ENCODE measurements around the gene HHAT. TPM values are rescaled to one million over a fixed set of nuclear protein-coding genes. Genes with fewer than 3 reads are reported as not detected.

The HHAT gene
- 1 to 10 TPM; 1.2 to 1.5 TPM for total RNA-seq

DNA sequence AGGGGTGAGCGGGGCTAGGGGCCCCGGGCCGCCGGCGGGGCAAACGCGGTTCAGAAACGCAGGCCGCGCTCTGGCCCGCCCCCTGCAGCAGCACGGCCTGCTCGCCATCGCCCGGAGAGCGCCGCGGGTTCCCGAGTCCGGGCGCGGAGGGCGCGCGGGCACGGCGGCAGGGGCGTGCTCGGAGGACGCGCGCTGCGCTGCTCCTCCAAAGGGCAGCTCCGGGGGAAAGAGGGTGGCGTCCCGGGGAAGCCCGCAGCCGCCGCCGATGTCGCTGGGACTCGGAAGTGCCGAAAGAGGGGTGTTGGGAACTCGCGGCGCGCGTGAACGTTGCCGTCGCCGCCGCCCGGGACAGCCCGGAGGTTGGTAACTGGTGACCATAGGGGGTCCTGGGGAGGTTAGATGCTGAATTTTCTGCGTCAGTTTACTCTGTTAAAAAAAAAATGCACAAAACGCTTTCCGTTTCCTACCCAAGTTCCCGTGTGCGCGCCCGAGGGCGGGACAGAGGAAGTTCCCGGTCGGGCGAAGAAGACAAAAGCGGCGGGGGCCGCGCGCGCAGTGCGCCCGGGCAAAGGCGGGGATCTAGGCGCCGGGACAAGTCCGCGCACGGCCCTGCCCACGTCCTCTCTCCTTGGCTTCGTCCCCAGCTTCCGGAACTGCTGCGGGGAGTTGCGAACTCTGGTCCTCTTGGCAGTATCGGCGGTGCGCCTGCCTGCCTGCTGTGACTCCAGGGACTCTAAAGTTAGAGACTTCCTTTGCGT is at the start of gene HHAT:
TSS of gene HHAT (plus strand) at position 157 of the 758 bp plus-strand sequence. CDS start 20,074 bp downstream, outside the sequence.
- peak within 1 kb of the TSS; percentile 97 to 98 for H3K4me3 Mint-ChIP-seq
- peaks cover 0 to 3% of the 10 kb centered on the region in 2 donors for H3K9me3 Mint-ChIP-seq
- peaks cover 38% of the 10 kb centered on the region for H3K4me1 Mint-ChIP-seq (ENCODE audit: low read depth)
- ATAC-seq (replicated peaks in 1 of 2) (peak; percentile 43 to 44), DNase-seq (peak; percentile 60 to 71)
- H3K27ac Mint-ChIP-seq = peak within 1 kb of the TSS; percentile 82
- H3K36me3 Mint-ChIP-seq (ENCODE audit: insufficient read depth in 2 of 2) = peaks cover 0 to 3% of the 10 kb centered on the region in 2 donors
- peaks cover 22% of the 10 kb centered on the region for H3K27me3 Mint-ChIP-seq (ENCODE audit: low read depth)

GRCh38 chr1:210280221-210280620 is 48.5 kb upstream of the HHAT start:
- H3K9me3 Mint-ChIP-seq = peaks cover 8 to 9% of the 10 kb centered on the region in 2 donors
- no peak overlapping the region for H3K27ac Mint-ChIP-seq
- no peak for DNase-seq
- H3K4me3 Mint-ChIP-seq = no peak overlapping the region
- H3K27me3 Mint-ChIP-seq (ENCODE audit: low read depth) = peaks cover 16% of the 10 kb centered on the region
- no peaks in the 10 kb centered on the region for H3K4me1 Mint-ChIP-seq (ENCODE audit: low read depth)
- peaks cover 3 to 8% of the 10 kb centered on the region in 2 donors for H3K36me3 Mint-ChIP-seq (ENCODE audit: insufficient read depth in 2 of 2)
- ATAC-seq (replicated peaks in 1 of 2) = no peak

DNA sequence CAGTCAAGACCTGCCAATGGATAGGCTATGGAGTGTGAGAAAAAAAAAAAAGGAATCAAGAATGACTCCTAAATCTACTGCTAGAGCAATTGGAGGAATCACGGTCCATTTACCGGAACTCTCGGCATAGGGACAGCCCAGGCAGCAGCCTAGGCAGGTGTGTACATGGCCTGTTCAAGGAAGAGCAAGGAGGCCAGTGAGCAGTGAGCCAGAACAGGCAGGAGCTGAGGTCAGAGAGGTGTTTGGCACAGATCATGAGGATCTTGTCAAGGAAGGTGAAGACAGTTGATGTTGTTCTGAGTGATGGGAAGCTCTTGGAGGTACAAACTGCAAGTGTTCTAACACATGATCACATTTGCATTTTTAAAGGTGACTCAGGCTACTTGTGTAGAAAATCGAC is 40.6 kb upstream of the HHAT start:
- no peak for ATAC-seq (replicated peaks in 1 of 2)
- Mint-ChIP-seq H3K4me1 (ENCODE audit: low read depth) (no peaks in the 10 kb centered on the region), H3K27ac (no peak overlapping the region), H3K9me3 (no peaks in the 10 kb centered on the region), H3K36me3 (ENCODE audit: insufficient read depth in 2 of 2) (peaks cover 0 to under 1% of the 10 kb centered on the region in 2 donors), H3K27me3 (ENCODE audit: low read depth) (peaks cover 67% of the 10 kb centered on the region), H3K4me3 (no peak overlapping the region)
- no peak for DNase-seq

DNA sequence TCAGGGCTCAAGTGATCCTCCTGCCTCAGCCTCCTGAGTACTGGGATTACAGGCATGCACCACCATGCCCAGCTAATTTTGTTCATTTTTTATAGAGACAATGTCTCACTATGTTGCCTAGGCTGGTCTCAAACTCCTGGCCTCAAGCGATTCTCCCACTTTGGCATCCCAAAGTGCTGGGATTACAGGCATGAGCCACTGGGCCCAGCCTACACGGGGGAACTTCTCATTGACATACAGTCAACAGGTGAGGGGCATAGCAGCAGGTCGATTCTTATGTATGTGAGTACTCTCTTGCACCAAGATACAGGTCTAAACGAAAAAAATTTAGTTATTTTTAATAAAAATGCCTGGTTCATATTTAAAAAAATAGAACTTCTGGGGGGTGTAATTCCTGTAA is 39.5 kb upstream of the HHAT start:
- Mint-ChIP-seq H3K36me3 (ENCODE audit: insufficient read depth in 2 of 2) (no peaks in the 10 kb centered on the region), H3K27me3 (ENCODE audit: low read depth) (peaks cover 63% of the 10 kb centered on the region), H3K9me3 (no peaks in the 10 kb centered on the region), H3K4me3 (no peak overlapping the region), H3K27ac (no peak overlapping the region), H3K4me1 (ENCODE audit: low read depth) (no peaks in the 10 kb centered on the region)
- DNase-seq (no peak), ATAC-seq (replicated peaks in 1 of 2) (no peak)

DNA sequence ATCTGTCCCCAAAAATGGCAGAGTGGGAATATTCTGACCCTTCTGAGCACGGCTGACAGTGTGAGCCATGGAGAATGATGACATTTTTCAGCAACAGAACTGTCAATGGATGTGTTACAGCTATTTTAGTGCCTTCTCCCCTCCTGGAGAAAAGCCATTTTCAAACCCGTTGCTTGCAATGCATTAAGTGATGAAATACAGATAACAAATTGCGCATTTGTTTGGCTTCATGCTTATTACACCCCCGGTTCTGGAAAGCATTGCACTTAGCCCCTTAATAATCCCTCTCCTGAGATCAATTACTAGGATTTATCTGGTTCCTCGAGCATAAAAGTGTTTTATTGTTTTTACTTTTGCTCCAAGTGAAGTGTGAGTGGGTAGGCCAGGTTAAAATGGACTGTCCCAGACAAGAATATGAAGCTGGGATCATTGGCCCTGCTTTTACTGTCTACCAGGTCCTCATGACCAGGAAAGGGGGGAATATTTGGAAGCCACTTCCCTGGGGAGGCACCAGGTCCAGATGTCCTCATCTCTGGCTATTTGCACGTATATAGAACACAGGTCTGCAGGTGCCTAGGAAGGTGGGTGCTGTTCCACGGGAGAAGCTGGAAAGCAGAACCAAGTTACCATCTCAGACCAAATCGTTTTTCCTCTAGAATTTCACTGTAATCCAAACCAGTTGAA is 37.5 kb upstream of the HHAT start:
- DNase-seq (no peak), ATAC-seq (replicated peaks in 1 of 2) (no peak)
- no peaks in the 10 kb centered on the region for H3K4me1 Mint-ChIP-seq (ENCODE audit: low read depth)
- H3K27me3 Mint-ChIP-seq (ENCODE audit: low read depth) = peaks cover 59% of the 10 kb centered on the region
- no peak overlapping the region for H3K27ac Mint-ChIP-seq
- H3K36me3 Mint-ChIP-seq (ENCODE audit: insufficient read depth in 2 of 2) = no peaks in the 10 kb centered on the region
- no peak overlapping the region for H3K4me3 Mint-ChIP-seq
- no peaks in the 10 kb centered on the region for H3K9me3 Mint-ChIP-seq

GRCh38 chr1:210291786-210292230 is 36.9 kb upstream of the HHAT start:
- ATAC-seq (replicated peaks in 1 of 2) = no peak
- Mint-ChIP-seq H3K9me3 (no peaks in the 10 kb centered on the region), H3K27ac (no peak overlapping the region), H3K36me3 (ENCODE audit: insufficient read depth in 2 of 2) (no peaks in the 10 kb centered on the region), H3K27me3 (ENCODE audit: low read depth) (peaks cover 60% of the 10 kb centered on the region), H3K4me1 (ENCODE audit: low read depth) (no peaks in the 10 kb centered on the region), H3K4me3 (no peak overlapping the region)
- no peak for DNase-seq

DNA sequence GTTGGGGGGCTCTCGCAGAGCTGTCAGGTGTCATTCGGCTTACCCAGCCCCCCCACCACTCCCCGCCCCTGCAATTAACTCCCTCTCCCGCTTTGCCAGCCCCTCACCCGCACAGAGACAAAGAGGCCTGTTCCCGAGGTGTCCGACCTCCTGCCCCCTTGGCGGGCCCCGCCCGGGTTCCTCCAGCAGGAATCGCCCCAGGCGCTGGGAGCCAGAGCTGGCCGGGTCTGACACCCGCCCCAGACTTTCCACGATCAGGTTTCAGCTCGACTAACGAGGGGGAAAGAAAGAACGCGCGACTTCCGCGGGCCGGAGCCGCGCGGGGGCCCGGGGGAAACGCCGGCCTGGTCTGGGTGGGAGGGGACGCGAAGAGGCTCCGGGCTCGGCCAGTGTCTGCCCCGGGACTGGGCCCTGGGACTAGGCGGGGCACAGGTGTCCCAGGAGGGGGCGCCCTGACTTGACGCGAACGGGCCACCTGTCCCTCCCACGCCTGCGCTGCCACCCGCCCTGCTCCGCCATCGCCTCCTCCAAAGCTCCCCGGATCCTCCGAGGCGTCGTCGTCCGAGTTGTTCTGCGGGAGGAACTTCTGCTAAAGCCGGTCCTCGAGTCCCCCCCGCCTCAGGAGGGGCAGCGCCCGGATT is 36.4 kb upstream of the HHAT start:
- Mint-ChIP-seq H3K27me3 (ENCODE audit: low read depth) (peaks cover 65% of the 10 kb centered on the region), H3K4me1 (ENCODE audit: low read depth) (no peaks in the 10 kb centered on the region), H3K36me3 (ENCODE audit: insufficient read depth in 2 of 2) (no peaks in the 10 kb centered on the region), H3K9me3 (no peaks in the 10 kb centered on the region), H3K27ac (no peak overlapping the region), H3K4me3 (peak overlapping the region; percentile 33 to 63)
- ATAC-seq (replicated peaks in 1 of 2) (peak; percentile 78 to 83), DNase-seq (peak; percentile 48 to 63)

GRCh38 chr1:210293171-210293607 is 35.5 kb upstream of the HHAT start:
- Mint-ChIP-seq H3K4me3 (peak overlapping the region in 1 of 2 donors; percentile 63), H3K9me3 (no peaks in the 10 kb centered on the region), H3K27ac (no peak overlapping the region), H3K27me3 (ENCODE audit: low read depth) (peaks cover 59% of the 10 kb centered on the region), H3K4me1 (ENCODE audit: low read depth) (no peaks in the 10 kb centered on the region), H3K36me3 (ENCODE audit: insufficient read depth in 2 of 2) (no peaks in the 10 kb centered on the region)
- DNase-seq (no peak), ATAC-seq (replicated peaks in 1 of 2) (no peak)

DNA sequence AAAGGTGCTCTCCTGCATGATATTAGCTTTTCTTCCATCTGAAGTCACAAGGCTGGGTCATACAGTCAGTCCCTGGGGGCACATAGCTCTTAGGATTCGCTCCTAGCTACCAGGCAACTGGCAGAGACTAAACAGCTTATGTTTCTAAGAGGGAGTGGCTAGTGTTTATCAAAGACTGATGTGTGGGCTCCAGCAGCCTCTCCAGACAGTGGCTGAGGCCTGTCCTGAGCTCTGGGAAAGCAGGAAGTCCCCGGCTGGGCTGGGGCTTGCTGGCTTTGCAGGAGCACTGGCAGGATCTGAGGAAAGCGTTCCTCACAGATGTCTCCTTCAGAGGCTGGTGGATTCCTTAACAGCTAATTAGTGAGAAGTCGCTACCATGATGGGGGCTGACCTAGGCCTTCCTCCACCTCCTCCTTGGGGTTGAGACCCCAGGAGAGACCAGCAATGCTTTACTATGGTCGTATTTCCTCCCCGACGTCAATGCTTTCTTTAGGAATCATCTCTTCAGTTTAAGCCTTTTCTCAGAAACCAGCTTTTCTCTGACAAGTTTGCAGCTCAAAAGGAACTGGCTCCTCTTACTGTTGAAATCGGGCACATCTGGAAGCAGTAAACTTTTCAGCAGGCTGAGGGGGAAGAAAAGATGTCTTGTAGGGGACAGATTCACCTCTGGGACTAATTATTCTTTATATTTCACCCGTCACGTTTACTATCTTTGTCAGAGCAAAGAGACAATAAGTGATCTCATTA is 33.5 kb upstream of the HHAT start:
- Mint-ChIP-seq H3K27ac (no peak overlapping the region), H3K36me3 (ENCODE audit: insufficient read depth in 2 of 2) (no peaks in the 10 kb centered on the region), H3K4me1 (ENCODE audit: low read depth) (no peaks in the 10 kb centered on the region), H3K4me3 (no peak overlapping the region), H3K27me3 (ENCODE audit: low read depth) (peaks cover 53% of the 10 kb centered on the region), H3K9me3 (no peaks in the 10 kb centered on the region)
- DNase-seq (no peak), ATAC-seq (replicated peaks in 1 of 2) (no peak)

DNA sequence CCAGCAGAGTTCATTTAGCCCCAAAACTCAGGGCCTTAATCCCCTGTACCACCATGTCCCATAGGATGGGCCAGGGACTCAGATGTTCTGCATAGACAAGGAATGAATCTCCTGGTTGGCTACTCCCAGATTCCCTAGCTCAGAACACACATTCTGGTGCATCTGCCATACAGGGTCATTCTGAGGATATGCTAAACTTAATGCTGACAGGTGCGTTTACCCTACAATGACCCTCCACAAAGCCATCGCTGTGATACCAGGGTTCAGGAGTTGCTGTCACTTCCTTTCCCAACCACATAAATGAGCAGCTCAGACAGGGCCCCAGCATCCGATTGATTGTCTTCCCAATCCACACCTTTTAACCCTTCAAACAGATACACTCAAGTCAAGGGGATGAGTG is 32.0 kb upstream of the HHAT start:
- Mint-ChIP-seq H3K9me3 (no peaks in the 10 kb centered on the region), H3K4me3 (no peak overlapping the region), H3K27me3 (ENCODE audit: low read depth) (peaks cover 38% of the 10 kb centered on the region), H3K27ac (no peak overlapping the region), H3K36me3 (ENCODE audit: insufficient read depth in 2 of 2) (no peaks in the 10 kb centered on the region), H3K4me1 (ENCODE audit: low read depth) (no peaks in the 10 kb centered on the region)
- ATAC-seq (replicated peaks in 1 of 2) (no peak), DNase-seq (no peak)

DNA sequence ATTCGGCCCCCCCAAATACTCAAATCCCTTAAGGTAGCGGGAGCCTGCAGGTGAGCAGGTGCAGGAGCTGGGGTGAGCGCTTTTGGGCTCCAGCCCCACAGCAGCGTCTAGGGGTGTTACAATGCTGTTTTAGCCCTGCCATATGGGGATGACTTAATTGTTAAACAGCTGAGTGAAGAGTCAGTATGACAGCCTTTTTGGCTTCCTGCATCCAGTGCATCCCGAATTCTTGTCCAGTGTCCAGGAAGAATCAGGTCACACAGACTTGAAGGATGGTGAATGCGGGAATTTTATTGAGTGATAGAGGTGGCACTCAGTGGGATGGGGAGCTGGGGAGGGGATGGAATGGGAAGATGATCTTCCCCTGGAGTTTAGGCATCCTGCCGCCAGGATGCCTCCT is 30.4 kb upstream of the HHAT start:
- Mint-ChIP-seq H3K4me3 (no peak overlapping the region), H3K9me3 (no peaks in the 10 kb centered on the region), H3K27me3 (ENCODE audit: low read depth) (peaks cover 30% of the 10 kb centered on the region), H3K27ac (no peak overlapping the region), H3K4me1 (ENCODE audit: low read depth) (no peaks in the 10 kb centered on the region), H3K36me3 (ENCODE audit: insufficient read depth in 2 of 2) (no peaks in the 10 kb centered on the region)
- ATAC-seq (replicated peaks in 1 of 2) (no peak), DNase-seq (no peak)

GRCh38 chr1:210298936-210299335 is 29.8 kb upstream of the HHAT start:
- Mint-ChIP-seq H3K9me3 (no peaks in the 10 kb centered on the region), H3K27me3 (ENCODE audit: low read depth) (peaks cover 26% of the 10 kb centered on the region), H3K27ac (no peak overlapping the region), H3K4me3 (no peak overlapping the region), H3K36me3 (ENCODE audit: insufficient read depth in 2 of 2) (no peaks in the 10 kb centered on the region), H3K4me1 (ENCODE audit: low read depth) (no peaks in the 10 kb centered on the region)
- no peak for DNase-seq
- ATAC-seq (replicated peaks in 1 of 2) = no peak

GRCh38 chr1:210299501-210299900 is 29.2 kb upstream of the HHAT start:
- Mint-ChIP-seq H3K4me3 (no peak overlapping the region), H3K27me3 (ENCODE audit: low read depth) (peaks cover 26% of the 10 kb centered on the region), H3K9me3 (no peaks in the 10 kb centered on the region), H3K4me1 (ENCODE audit: low read depth) (no peaks in the 10 kb centered on the region), H3K27ac (no peak overlapping the region), H3K36me3 (ENCODE audit: insufficient read depth in 2 of 2) (no peaks in the 10 kb centered on the region)
- ATAC-seq (replicated peaks in 1 of 2) (no peak), DNase-seq (no peak)
